Brain microvascular endothelial cell (primary cell): ENCODE data around the gene TTC39C.
A peak's percentile ranks its signal among the peaks of the same experiment; 100 is the strongest.

Experiments used
- DNase-seq: peaks from one replicate; pipeline ENCODE4 v3.0.0-alpha.2; 2020
- H3K27ac ChIP-seq: fragments of 250-450 bp; sonication (Bioruptor Pico); 2 replicates; pipeline ENCODE4 v1.5.1; 2020; ENCODE audit warnings: mild to moderate bottlenecking, moderate library complexity
- H3K27me3 ChIP-seq: fragments of 250-450 bp; sonication (Bioruptor Pico); replicated peaks from 2 replicates; pipeline ENCODE4 v1.5.1; 2020; ENCODE audit warnings: mild to moderate bottlenecking
- H3K36me3 ChIP-seq: fragments of 250-450 bp; sonication (Bioruptor Pico); replicated peaks from 2 replicates; pipeline ENCODE4 v1.5.1; 2020; ENCODE audit warnings: mild to moderate bottlenecking
- H3K4me3 ChIP-seq: 2 replicates; pipeline ENCODE4 v1.5.1; 2011; ENCODE audit warnings: low read depth, mild to moderate bottlenecking, control low read depth, low read length, moderate library complexity
- CTCF ChIP-seq: IDR thresholded peaks from 2 replicates; pipeline ENCODE4 v1.5.1; 2011; ENCODE audit warnings: low read depth, mild to moderate bottlenecking, moderate library complexity, low read length, control low read depth, inconsistent platforms; ENCODE audit errors: missing control alignments
- in situ Hi-C: cut with HindIII; loops from 2 replicates; pipeline ENCODE4 v1.10.0; 2017; ENCODE audit warnings: low sequenced_read_pairs, low pct_ligation_motif_present

Gene TTC39C

GRCh38 chr18:24063121-24063731 lies 48.7 kb downstream of the TTC39C start:
- H3K27me3 ChIP-seq = no peaks in the 10 kb centered on the region
- H3K36me3 ChIP-seq = no peaks in the 10 kb centered on the region
- no peak for TF ChIP-seq CTCF
- in situ Hi-C loops = no loop called here
- H3K27ac ChIP-seq = no peak overlapping the region
- peak; percentile 56 for DNase-seq
- H3K4me3 ChIP-seq = no peak overlapping the region

GRCh38 chr18:24064391-24065100 lies 50.0 kb downstream of the TTC39C start:
- TF ChIP-seq CTCF = no peak
- in situ Hi-C loops = no loop called here
- no peak for DNase-seq
- Histone ChIP-seq H3K36me3 (no peaks in the 10 kb centered on the region), H3K27me3 (no peaks in the 10 kb centered on the region), H3K27ac (no peak overlapping the region), H3K4me3 (no peak overlapping the region)

- H3K4me3 ChIP-seq = no peak overlapping the region
- no peak overlapping the region for H3K27ac ChIP-seq
- in situ Hi-C loops = no loop called here
- DNase-seq = no peak
- H3K36me3 ChIP-seq = no peaks in the 10 kb centered on the region
- no peaks in the 10 kb centered on the region for H3K27me3 ChIP-seq
- no peak for TF ChIP-seq CTCF
These were observed 51.4 kb downstream of the TTC39C start for GRCh38 chr18:24065906-24066305.

- no peak for TF ChIP-seq CTCF
- H3K36me3 ChIP-seq = no peaks in the 10 kb centered on the region
- H3K4me3 ChIP-seq = no peak overlapping the region
- DNase-seq = no peak
- in situ Hi-C loops = no loop called here
- H3K27me3 ChIP-seq = no peaks in the 10 kb centered on the region
- no peak overlapping the region for H3K27ac ChIP-seq
These were observed 54.6 kb downstream of the TTC39C start for GRCh38 chr18:24068945-24069693.

GRCh38 chr18:24071029-24071428 lies 56.5 kb downstream of the TTC39C start:
- H3K27me3 ChIP-seq = no peaks in the 10 kb centered on the region
- no peak for TF ChIP-seq CTCF
- no peak overlapping the region for H3K27ac ChIP-seq
- H3K4me3 ChIP-seq = no peak overlapping the region
- H3K36me3 ChIP-seq = no peaks in the 10 kb centered on the region
- in situ Hi-C loops = no loop called here
- no peak for DNase-seq
